ENCODE data around the gene C2CD4D.
A peak's percentile ranks its signal among the peaks of the same experiment; 100 is the strongest.

The C2CD4D gene

DNA sequence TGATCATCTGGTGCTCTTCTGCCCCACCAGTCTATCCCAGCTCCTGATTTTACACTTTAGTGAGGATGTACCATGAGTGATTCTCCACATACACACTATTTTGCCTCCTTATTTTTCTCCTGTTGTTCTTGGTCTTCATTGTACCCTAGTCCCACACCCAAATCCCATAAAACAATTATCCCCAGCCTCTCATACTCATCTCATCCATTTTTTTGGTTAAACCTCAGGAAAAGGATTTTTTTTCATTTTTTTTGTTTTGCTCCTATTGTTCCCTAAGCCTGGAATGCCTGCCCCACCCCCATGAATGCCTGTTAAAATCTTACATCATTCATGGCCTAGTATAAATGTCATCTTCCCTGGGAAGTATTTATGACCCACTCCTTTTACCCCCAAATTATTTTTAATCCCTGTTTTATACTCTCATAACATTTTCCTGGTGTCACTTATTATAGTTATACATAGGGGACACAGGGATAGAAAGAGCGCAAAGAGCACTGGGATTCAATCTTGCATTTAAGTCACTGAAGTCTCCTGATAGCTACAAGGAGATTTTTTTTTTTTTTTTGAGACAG lies 29.5 kb downstream of the C2CD4D start:
- no peak for DNase-seq

DNA sequence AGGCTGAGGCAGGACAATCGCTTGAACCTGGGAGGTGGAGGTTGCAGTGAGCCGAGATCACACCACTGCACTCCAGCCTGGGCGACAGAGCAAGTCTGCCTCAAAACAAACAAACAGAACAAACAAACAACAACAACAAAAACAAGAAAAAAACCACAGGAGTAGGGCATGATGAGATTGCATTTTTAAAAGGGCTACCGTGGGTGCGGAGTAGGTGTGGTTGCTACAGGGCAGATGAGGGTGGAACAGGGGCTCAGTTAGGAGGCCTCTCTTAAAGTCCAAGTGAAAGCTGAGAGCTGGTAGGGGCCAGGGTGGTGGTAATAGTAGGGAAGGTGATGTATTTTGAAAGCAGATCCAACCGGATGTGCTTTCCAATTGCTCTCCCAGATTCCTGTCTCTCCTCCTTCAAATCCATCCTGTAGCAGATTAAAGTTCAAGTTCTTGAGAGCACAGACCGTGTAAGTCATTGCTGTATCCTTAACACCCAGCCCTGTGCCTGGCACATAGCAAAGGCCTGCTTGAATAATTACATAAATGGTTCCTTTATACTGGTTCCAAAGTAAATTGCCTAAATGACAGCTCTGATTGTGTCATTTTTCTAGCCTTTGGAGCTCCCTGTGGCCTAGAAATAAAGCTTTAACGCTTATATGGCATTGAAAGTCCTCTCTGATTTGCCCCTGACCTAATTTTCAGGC lies 30.2 kb downstream of the C2CD4D start:
- DNase-seq: no peak

GRCh38 chr1:151807766-151808165 lies 31.9 kb downstream of the C2CD4D start:
- DNase-seq: no peak

DNA sequence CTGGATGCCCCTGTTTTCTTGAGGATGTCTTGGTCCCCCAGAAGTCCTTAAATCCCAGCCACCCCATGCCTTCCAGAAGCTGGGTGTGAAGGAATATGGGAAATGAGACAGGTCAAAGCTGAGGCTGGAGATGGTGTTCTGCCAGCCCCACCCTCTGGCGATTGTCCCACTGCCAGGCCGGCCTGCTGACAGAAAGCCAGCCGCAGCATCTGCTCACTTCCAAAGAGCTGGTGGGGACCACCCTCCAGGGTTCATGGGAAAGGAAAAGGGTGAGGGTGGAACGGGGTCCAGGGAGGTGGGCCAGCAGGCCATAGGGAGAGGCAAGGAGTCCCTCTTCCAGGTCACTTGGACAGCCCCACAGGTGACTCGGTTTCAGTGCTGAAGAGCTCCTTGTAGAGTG lies 32.5 kb downstream of the C2CD4D start:
- no peak for DNase-seq

- DNase-seq: no peak
These were observed 33.5 kb downstream of the C2CD4D start for GRCh38 chr1:151806170-151806569.

DNA sequence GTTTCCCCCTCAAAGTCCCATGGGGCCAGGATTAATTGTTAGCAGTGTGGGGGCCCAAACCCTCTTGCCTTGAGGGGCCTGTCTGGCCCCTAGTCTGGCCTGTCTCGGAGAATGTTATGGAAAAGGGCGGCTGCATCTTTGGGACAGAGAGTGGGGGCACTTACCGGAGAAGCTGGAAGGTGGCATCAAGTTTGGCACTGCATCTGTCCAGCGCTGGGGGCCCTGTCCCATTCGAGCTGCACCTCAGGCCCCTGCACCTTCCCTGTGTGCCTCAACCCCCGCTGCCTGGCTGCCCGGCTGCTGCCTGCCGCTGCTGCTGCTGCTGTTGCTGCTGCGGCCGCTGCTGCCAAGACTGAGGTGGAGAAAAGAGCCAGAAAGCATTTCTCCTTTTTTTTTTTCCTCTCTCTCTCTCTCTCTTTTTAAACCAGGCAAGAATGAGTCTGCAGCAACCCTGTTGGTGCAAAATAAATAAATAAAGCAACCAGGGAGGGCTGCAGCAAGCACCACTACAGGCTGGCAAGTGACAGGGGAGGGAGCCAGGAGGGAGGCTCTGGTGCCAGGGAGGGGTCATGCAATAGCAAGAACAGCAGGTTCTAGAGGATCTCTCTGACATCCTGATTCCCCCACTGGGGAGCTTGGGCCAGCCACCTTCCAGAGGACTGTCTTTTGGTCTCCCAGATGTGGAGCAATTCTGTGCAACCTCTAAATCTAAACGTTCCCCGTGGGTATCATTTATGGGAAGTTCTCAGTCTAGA lies 34.4 kb downstream of the C2CD4D start, which contains the start of gene LINGO4:
Gene LINGO4, minus strand, starts transcription at position 354 of the 755 bp plus-strand sequence. CDS start 2,715 bp downstream, outside the sequence.
- no peak for DNase-seq

- no peak for DNase-seq
These were observed 35.7 kb downstream of the C2CD4D start for GRCh38 chr1:151803915-151804314.

GRCh38 chr1:151803164-151803563 lies 36.5 kb downstream of the C2CD4D start:
- DNase-seq: no peak

DNA sequence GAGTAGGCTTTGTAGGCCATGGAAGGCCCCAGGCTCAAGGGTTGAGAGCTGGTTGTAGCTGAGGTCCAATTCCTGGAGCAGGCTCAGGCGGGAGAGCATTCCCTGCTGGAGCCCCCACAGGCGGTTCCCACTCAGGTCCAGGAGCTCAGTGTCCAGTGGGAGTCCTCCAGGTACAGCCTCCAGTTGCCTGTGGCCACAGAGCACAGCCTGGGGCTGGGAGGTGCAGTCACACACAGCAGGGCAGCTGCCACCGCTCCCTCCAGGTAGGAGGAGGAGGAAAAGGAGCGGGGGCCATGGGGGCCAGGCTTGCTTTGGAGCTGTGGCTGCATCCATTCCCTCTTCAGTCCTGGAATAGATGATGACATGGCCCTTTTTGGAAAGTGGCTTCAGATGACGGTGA lies 37.2 kb downstream of the C2CD4D start:
- no peak for DNase-seq

DNA sequence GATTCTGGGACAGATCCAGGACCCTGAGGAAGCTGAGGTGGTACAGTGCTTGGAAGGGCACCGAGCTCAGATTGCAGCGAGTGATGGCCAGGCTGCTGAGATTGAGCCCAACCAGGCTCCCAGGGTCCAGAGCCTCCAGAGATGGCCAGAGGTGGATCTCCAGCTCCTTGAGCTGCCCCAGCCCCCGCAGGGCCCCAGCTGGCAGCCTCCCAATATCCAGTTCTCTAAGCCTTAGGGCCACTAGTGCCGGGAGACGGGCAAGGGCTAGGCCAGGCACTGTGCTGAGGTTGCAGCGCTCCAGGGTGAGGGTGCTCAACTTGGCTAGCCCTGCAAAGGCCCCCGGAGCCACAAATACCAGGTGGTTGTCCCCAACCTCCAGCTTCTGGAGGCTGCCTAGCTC lies 37.8 kb downstream of the C2CD4D start:
- no peak for DNase-seq

DNA sequence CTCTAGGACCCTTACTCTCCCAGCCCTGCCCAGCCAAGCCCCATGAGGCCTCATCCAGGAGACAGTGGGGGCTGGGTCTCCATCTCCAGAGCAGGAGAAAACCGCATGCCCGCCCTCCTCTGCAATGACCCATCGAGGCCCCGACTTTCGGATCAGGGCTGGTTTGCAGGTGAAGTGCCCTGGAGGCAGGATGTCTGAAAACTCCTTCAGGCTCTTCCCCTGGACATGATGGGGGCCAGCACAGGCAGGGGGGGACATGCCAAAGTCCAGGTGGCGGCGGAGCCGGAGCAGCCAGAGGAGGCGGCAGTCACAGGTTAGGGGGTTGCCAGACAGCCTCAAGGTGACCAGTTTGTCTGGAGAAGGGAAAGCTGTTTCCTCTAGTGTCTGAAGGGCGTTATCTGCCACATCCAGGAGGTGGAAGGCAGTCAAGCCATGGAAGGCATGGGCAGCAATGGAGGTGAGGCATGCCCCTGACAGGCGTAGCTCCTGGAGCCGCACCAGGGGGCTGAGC lies 38.3 kb downstream of the C2CD4D start:
- DNase-seq: no peak

- no peak for DNase-seq
These were observed 38.8 kb downstream of the C2CD4D start for GRCh38 chr1:151800830-151801229.

GRCh38 chr1:151799179-151800022 lies 40.2 kb downstream of the C2CD4D start:
- no peak for DNase-seq

GRCh38 chr1:151798571-151798970 lies 41.0 kb downstream of the C2CD4D start:
- DNase-seq: no peak

DNA sequence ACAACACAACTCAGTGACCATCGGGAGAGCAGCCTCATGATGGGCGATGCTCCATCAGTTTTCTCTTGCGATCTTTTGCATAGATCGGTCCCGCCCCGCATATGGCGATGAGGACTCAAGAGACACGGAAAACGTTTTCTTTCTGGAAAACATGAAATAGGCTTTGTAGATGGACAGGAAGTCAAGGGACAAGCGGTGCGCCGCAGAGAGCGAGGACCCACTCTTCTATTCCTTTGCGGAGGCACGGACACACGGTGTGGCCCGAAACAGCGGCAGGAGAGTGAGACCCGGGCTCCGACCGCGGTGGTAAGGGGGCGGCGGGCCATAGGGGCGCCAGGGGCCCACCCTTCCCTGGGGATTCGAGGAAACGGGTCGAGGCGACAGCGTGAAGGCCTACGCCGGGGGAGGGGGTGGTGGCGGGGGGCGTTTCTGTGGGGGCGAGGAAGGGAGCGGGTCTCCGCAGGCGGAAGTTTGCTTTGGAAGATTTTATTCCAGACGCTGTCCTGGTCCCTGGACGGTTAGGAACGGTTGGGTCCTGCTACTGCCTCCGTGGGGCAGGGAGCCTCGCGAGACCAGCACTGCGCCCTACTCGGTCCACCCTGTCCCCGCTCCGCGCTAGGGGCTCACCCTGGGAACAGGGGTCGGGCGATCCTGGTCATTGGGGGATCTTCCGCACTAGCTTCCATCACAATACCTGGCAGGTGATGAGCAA lies 48.5 kb downstream of the C2CD4D start:
- DNase-seq: no peak

GRCh38 chr1:151790071-151790939 lies 49.3 kb downstream of the C2CD4D start, which contains the start of gene TDRKH:
TDRKH (minus strand) TSS chr1:151790500; CDS start chr1:151783022, 7,478 bp downstream.
- DNase-seq: peak; percentile 98 to 99

Measured in stimulated activated CD4-positive, alpha-beta T cell treated with anti-CD3 and anti-CD28 coated beads, Interleukin-4, amount 100 ng/mL, for 4 hours (primary cell).